Spinal cord (tissue), 10 donors: ENCODE measurements around the gene CD244. TPM values are rescaled to one million over a fixed set of nuclear protein-coding genes. Genes with fewer than 3 reads are reported as not detected.

ENCODE experiments used
- DNase-seq, 6 donors: peaks; one replicate each; pipeline versions ENCODE4 v3.0.0 to v3.0.0-alpha.2; 2013 to 2015; ENCODE audit warnings: low spot score in 6 of 6, low read depth in 4 of 6
- H3K27ac ChIP-seq: one replicate; pipeline ENCODE4 v1.5.1; 2013; ENCODE audit warnings: low read depth, low read length, control low read depth
- H3K27me3 ChIP-seq: one replicate; pipeline ENCODE4 v1.6.1; 2013; ENCODE audit warnings: low read length; ENCODE audit not compliant: control insufficient read depth, insufficient read depth
- H3K36me3 ChIP-seq: one replicate; pipeline ENCODE4 v1.6.1; 2013; ENCODE audit warnings: low read length; ENCODE audit not compliant: control insufficient read depth, insufficient read depth
- H3K4me1 ChIP-seq: one replicate; pipeline ENCODE4 v1.6.1; 2013; ENCODE audit warnings: low read length; ENCODE audit not compliant: control insufficient read depth, insufficient read depth
- H3K4me3 ChIP-seq: one replicate; pipeline ENCODE4 v1.5.1; 2013; ENCODE audit warnings: low read depth, low read length, control low read depth
- H3K9me3 ChIP-seq: one replicate; pipeline ENCODE4 v1.6.1; 2013; ENCODE audit warnings: low read length; ENCODE audit not compliant: control insufficient read depth, insufficient read depth
- WGBS: methylation state at CpG from one replicate; pipeline ENCODE4 v1.1.5; 2013; ENCODE audit warnings: missing lambda C conversion rate; ENCODE audit not compliant: insufficient coverage; 5-methylcytosine and 5-hydroxymethylcytosine counted together
- polyA plus RNA-seq, 2 donors: library from polyadenylated mRNA; unstranded; fragments of 120-200 nt; gene quantifications; one replicate each; pipeline ENCODE4 v1.2.1, GENCODE V29; 2013; ENCODE audit not compliant: insufficient read length in 2 of 2
- total RNA-seq, 2 donors: library from RNA; depleted of rRNA in 1 of 2; stranded (reverse); fragments of 120-200 nt in 1 of 2; fragments of >200 nt in 1 of 2; gene quantifications; one replicate each; pipeline versions ENCODE4 v1.2.3 to v1.2.4, GENCODE V29; 2013 to 2014
- donor health status: healthy.

Gene CD244
- total and polyA plus RNA-seq, 4 donors: 0.11 to 0.69 TPM; not detected in 2

DNA sequence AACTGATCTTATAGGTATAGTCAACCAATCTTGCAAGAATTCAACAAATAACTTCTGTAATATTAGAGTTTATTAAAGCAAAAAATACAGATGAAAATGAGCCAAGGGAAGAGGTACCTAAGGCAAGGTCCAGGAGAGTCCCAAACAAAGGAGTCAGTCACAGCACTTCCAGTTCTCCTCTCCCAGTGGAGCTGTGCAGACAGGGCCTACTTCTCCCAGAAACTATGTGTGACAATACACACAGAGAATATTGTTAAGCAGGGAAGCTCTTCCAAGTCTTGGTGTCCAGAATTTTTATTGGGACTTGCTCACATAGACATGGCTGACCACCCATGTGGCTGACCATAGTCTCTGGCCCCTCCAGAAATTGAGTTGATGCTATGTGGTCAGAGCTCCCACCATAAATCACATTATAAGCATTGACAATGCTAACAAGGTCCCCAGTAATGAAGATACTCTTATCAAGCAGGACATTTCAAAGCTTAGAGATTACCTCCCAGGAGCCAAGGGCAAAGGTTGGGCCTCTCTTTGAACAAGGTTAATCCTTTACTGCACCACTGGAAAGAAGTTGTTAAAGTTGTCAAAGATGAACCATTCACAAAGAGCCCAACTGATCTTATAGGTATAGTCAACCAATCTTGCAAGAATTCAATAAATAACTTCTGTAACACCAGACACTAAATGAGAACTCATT, 3.5 kb upstream of the CD244 start:
- Histone ChIP-seq H3K36me3 (no peaks in the 10 kb centered on the region), H3K9me3 (no peaks in the 10 kb centered on the region), H3K4me1 (peaks cover 4% of the 10 kb centered on the region), H3K4me3 (no peak overlapping the region), H3K27me3 (no peaks in the 10 kb centered on the region), H3K27ac (no peak overlapping the region)
- no peak for DNase-seq

DNA sequence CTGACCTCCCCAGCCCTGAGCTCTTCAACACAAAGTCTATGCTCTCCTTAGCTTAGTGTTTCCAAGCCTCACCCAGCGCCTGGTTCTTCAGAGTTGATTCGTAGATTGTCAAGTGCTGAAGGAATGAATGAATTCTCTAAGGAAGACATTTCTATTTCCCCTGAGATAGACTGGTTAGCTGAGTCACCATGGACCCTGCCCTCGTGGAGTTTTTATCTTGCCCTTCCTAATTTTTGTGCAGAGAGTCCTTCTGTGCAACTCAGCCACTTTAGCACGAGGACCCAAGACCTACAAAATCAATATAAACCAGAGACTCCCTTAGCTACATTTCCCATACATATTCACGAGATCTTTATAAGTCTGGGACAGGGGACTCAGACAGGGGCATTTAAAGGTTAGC, 2.6 kb upstream of the CD244 start:
- Histone ChIP-seq H3K27ac (no peak overlapping the region), H3K27me3 (no peaks in the 10 kb centered on the region), H3K4me1 (peaks cover 4% of the 10 kb centered on the region), H3K36me3 (no peaks in the 10 kb centered on the region), H3K4me3 (no peak overlapping the region), H3K9me3 (no peaks in the 10 kb centered on the region)
- 74% methylated on average over 3 of the region's 5 CpGs for WGBS
- DNase-seq: no peak

DNA sequence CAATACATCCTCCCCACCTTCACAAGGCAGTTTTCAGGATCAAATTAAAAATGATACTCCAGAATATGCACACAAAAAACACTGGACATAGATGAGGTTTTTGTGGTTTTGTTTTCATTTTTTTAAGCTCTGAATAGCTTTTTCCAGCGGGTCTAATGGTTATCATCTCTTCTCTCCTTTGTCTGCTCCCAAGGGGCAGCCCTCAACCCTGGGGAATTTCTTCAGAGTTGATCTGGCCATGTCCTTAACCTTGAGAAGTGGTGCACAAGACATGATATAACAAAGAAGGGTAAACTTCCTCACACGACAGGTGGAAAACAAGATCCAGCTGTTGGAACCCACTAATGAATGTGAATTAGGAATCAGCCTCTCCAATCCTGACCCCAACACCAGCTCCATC, 1.5 kb upstream of the CD244 start:
- no CpG with 5 or more reads among the region's 2 CpGs for WGBS
- H3K4me3 ChIP-seq: no peak overlapping the region
- no peak for DNase-seq

GRCh38 chr1:160863774-160864131, 1.1 kb upstream of the CD244 start:
- Histone ChIP-seq H3K4me3 (no peak overlapping the region), H3K27ac (no peak overlapping the region), H3K4me1 (peaks cover 4% of the 10 kb centered on the region), H3K27me3 (no peaks in the 10 kb centered on the region), H3K36me3 (no peaks in the 10 kb centered on the region), H3K9me3 (no peaks in the 10 kb centered on the region)
- DNase-seq: no peak
- WGBS: 63% methylated on average over 4 of the region's 4 CpGs

More for the DNA sequence above, 1.5 kb upstream of the CD244 start:
- Histone ChIP-seq H3K9me3 (no peaks in the 10 kb centered on the region), H3K27me3 (no peaks in the 10 kb centered on the region), H3K27ac (no peak overlapping the region), H3K4me1 (peaks cover 4% of the 10 kb centered on the region), H3K36me3 (no peaks in the 10 kb centered on the region)

DNA sequence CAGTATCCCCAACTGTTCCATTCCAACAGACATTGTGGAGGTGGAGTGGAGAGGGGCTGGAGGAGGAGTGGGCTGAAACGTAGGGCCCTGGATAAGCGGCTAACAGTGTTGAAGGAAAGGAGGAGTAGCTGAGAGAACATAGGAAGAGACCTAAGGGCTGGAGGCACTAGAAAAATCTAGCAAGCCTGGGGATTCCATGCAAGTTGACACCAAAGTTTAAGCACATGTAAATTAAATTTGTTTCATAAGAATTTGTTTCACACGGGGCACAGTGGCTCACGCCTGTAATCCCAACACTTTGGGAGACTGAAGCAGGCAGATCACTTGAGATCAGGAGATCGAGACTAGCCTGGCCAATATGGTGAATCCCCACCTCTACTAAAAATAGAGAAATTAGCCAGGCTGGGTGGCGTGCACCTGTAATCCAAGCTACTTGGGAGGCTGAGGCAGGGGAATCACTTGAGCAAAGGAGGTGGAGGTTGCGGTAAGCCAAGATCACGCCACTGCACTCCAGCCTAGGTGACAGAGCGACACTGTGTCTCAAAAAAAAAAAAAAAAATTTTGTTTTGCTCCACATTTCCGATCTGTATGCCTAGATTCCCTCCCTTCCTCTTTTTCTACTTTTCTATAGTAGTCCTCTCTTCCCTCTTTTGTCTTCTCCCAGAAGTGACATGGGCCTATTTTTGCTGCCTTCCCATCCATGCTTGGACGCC, 530 bp upstream of the CD244 start:
- no peak for DNase-seq
- H3K27me3 ChIP-seq: no peaks in the 10 kb centered on the region
- WGBS: 93% methylated on average over 8 of the region's 11 CpGs
- H3K36me3 ChIP-seq: no peaks in the 10 kb centered on the region
- no peaks in the 10 kb centered on the region for H3K9me3 ChIP-seq
- H3K4me1 ChIP-seq: peaks cover 4% of the 10 kb centered on the region
- H3K27ac ChIP-seq: no peak overlapping the region
- H3K4me3 ChIP-seq: no peak overlapping the region

GRCh38 chr1:160860840-160861505, 1.7 kb downstream of the CD244 start:
- 61% methylated on average over 2 of the region's 5 CpGs for WGBS
- no peaks in the 10 kb centered on the region for H3K9me3 ChIP-seq
- no peaks in the 10 kb centered on the region for H3K27me3 ChIP-seq
- H3K4me1 ChIP-seq: peaks cover 4% of the 10 kb centered on the region
- H3K27ac ChIP-seq: no peak overlapping the region
- no peak overlapping the region for H3K4me3 ChIP-seq
- no peak for DNase-seq
- H3K36me3 ChIP-seq: no peaks in the 10 kb centered on the region

DNA sequence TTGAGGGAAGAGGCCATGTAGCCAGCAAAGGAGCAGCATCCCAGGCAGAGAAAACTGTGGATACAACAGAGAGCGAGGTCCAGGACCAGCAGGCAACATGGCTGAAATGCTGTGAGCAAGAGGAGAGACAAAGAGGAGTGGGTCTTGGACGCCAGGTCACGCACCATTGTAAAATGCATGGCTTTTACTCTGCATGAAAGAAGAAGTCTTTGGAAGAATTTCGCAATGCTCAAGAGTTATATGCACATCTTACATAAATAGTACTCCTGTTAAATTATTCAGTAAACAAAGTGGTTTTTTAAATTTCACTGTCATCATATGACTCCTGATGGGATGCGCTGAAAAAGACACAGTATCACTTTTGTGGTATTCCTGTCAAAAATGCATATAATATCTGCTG, 3.5 kb downstream of the CD244 start:
- peaks cover 4% of the 10 kb centered on the region for H3K4me1 ChIP-seq
- H3K27ac ChIP-seq: no peak overlapping the region
- H3K27me3 ChIP-seq: no peaks in the 10 kb centered on the region
- no peak for DNase-seq
- H3K9me3 ChIP-seq: no peaks in the 10 kb centered on the region
- WGBS: 85% methylated on average over 2 of the region's 5 CpGs
- H3K36me3 ChIP-seq: no peaks in the 10 kb centered on the region
- H3K4me3 ChIP-seq: no peak overlapping the region

DNA sequence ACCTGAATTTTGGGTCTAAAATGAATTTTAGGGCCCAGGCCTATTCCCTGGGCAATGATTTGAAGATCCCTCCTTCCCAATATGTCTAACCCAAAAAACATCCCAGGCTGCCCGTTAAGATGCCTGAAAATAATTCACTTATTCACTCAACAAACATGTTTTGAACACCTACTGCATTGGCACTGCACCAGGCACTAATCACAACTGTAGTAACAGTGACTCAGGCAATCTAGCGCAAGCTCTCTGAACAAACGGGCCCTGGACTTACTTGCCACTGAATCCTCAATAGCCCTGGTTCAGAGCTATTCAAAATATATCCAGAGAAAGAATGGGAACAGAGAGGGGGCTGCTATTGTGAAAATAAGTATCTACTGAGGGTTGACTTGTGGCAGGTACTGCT, 4.2 kb downstream of the CD244 start:
- DNase-seq: no peak
- no peaks in the 10 kb centered on the region for H3K27me3 ChIP-seq
- no peaks in the 10 kb centered on the region for H3K9me3 ChIP-seq
- H3K27ac ChIP-seq: no peak overlapping the region
- WGBS: 100% methylated on average over 1 of the region's 3 CpGs
- H3K36me3 ChIP-seq: no peaks in the 10 kb centered on the region
- peaks cover 4% of the 10 kb centered on the region for H3K4me1 ChIP-seq
- H3K4me3 ChIP-seq: no peak overlapping the region

DNA sequence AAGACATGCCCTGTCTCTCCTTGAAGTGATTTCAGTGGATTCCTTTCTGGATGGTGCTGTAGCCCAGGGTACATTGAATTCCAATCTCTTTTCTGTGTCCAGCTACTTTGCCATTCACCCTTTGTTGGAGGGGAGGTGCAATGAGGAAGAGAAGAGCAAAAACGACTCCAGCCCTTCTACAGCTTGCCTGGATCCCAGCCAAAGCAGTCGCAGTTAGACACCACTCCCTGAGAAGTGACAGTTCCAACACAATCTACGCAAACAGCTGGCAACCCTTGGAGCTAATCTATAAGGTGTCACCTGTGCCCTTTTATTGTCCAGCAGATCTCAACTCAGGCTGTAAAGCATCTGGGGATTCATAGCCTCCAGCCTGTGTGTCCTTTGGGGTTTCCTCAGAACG, 4.6 kb downstream of the CD244 start:
- Histone ChIP-seq H3K4me1 (peaks cover 4% of the 10 kb centered on the region), H3K27me3 (no peaks in the 10 kb centered on the region), H3K36me3 (no peaks in the 10 kb centered on the region), H3K4me3 (no peak overlapping the region), H3K9me3 (no peaks in the 10 kb centered on the region), H3K27ac (no peak overlapping the region)
- peak in 1 of 6 donors; percentile 4 for DNase-seq
- WGBS: 32% methylated on average over 4 of the region's 4 CpGs
